GM12878 (cell line): ENCODE results near the gene NTN1. TPM values are rescaled to one million over a fixed set of nuclear protein-coding genes. Genes with fewer than 3 reads are reported as not detected.

Source experiments
- ATAC-seq: fragments of 200-7000 bp; cut with Tn5 transposase; 3 replicates; pipeline ENCODE4 v1.9.1; 2020; ENCODE audit warnings: mild to moderate bottlenecking, moderate library complexity
- BruUV-seq: library from RNA; stranded (reverse); fragments of 400-500 nt; replicated peaks from 2 replicates; lab custom pipeline; 2021; lab: Mats Ljungman, UMichigan
- CTCF ChIA-PET: fragments of 300-600 bp; sonication (Branson Sonifier 250); formaldehyde crosslinking; extraction: SDS; loops from one replicate; lab custom pipeline; 2021; ENCODE audit warnings: inconsistent platforms; lab: Yijun Ruan, JAX
- POLR2A ChIA-PET: fragments of 350-600 bp; formaldehyde crosslinking; extraction: SDS; loops from one replicate; lab custom pipeline; 2021; ENCODE audit warnings: inconsistent platforms; lab: Charles Lee
- RAD21 ChIA-PET: fragments of 300-600 bp; sonication (Branson Sonifier 250); formaldehyde crosslinking; loops from one replicate; lab custom pipeline; 2023; ENCODE audit warnings: antibody characterized with exemption; ENCODE audit not compliant: unreplicated experiment; lab: Charles Lee
- SMC1A ChIA-PET: fragments of 300-600 bp; sonication (Branson Sonifier 250); formaldehyde crosslinking; loops from one replicate; lab custom pipeline; 2023; ENCODE audit not compliant: unreplicated experiment, uncharacterized antibody; lab: Charles Lee
- DNase-seq: peaks from one replicate; pipeline ENCODE4 v3.0.0-alpha.2; 2011; ENCODE audit warnings: low read depth, low spot score
- FAIRE-seq: peaks from 3 replicates; lab custom pipeline; 2011; peaks lifted over from hg19 to GRCh38; lab: Jason Lieb, UNC
- H2AFZ ChIP-seq: 2 replicates; pipeline ENCODE4 v1.6.0; 2011; ENCODE audit warnings: low read depth, low read length, control low read depth; ENCODE audit not compliant: control insufficient read depth
- H3K27ac ChIP-seq: 2 replicates; pipeline ENCODE4 v1.5.1; 2011; ENCODE audit warnings: control low read depth; ENCODE audit not compliant: control insufficient read depth, insufficient read depth
- H3K27me3 ChIP-seq, 2 experiments: replicated peaks in 1 of 2; 2 replicates each; pipeline versions ENCODE4 v1.6.0 to v1.6.1; 2011; ENCODE audit warnings: low read length in 1 of 2; ENCODE audit not compliant: control insufficient read depth in 2 of 2, insufficient read depth in 2 of 2
- H3K36me3 ChIP-seq, 2 experiments: 2 replicates each; pipeline ENCODE4 v1.5.1; 2011; ENCODE audit warnings: low read length in 1 of 2; ENCODE audit not compliant: control insufficient read depth in 2 of 2, insufficient read depth in 2 of 2
- H3K4me1 ChIP-seq: 2 replicates; pipeline ENCODE4 v1.6.1; 2011; ENCODE audit warnings: mild to moderate bottlenecking, low read length, moderate library complexity, mixed read lengths; ENCODE audit not compliant: control insufficient read depth, insufficient read depth
- H3K4me2 ChIP-seq: 2 replicates; pipeline ENCODE4 v1.6.0; 2011; ENCODE audit warnings: control low read depth; ENCODE audit not compliant: control insufficient read depth, insufficient read depth
- H3K4me3 ChIP-seq: fragments of 200-600 bp; sonication (generic); 2 replicates; pipeline ENCODE4 v1.5.1; 2016
- H3K79me2 ChIP-seq: 2 replicates; pipeline ENCODE4 v1.6.0; 2011; ENCODE audit warnings: low read length; ENCODE audit not compliant: control insufficient read depth, insufficient read depth
- H3K9ac ChIP-seq: 2 replicates; pipeline ENCODE4 v1.8.0; 2011; ENCODE audit warnings: low read length, control low read depth, mixed read lengths; ENCODE audit not compliant: control insufficient read depth, insufficient read depth
- H3K9me3 ChIP-seq: replicated peaks from 3 replicates; pipeline ENCODE4 v1.5.1; 2011; ENCODE audit warnings: mild to moderate bottlenecking, low read length; ENCODE audit not compliant: control insufficient read depth, insufficient read depth
- H4K20me1 ChIP-seq: 2 replicates; pipeline ENCODE4 v1.6.0; 2011; ENCODE audit not compliant: control insufficient read depth, insufficient read depth
- BCL11A ChIP-seq: IDR thresholded peaks from 2 replicates; pipeline ENCODE4 v1.6.1; 2011; ENCODE audit warnings: low read depth, low read length
- E2F8 ChIP-seq: fragments of 450-650 bp; IDR thresholded peaks from 2 replicates; pipeline ENCODE4 v1.6.1; 2018; ENCODE audit warnings: mild to moderate bottlenecking, low read depth, moderate library complexity; ENCODE audit not compliant: partially characterized antibody
- EP300 ChIP-seq, 2 experiments: fragments of 150-350 bp in 1 of 2; IDR thresholded peaks; 2 replicates each; pipeline ENCODE4 v1.6.1; 2011 to 2012; ENCODE audit warnings: low read depth in 2 of 2, low read length in 2 of 2, borderline replicate concordance in 1 of 2, improper control_type of control experiment in 1 of 2, inconsistent platforms in 1 of 2; ENCODE audit not compliant: control insufficient read depth in 1 of 2
- FOS ChIP-seq: IDR thresholded peaks from 3 replicates; pipeline ENCODE4 v1.6.1; 2011; ENCODE audit warnings: borderline replicate concordance; ENCODE audit not compliant: insufficient read length; ENCODE audit errors: extremely low read depth
- NR2C1 ChIP-seq: fragments of 450-650 bp; IDR thresholded peaks from 2 replicates; pipeline ENCODE4 v1.6.1; 2017; ENCODE audit warnings: antibody characterized with exemption, mild to moderate bottlenecking, moderate library complexity
- PKNOX1 ChIP-seq: fragments of 450-650 bp; IDR thresholded peaks from 2 replicates; pipeline ENCODE4 v1.6.1; 2016; ENCODE audit warnings: mild to moderate bottlenecking
- RAD21 ChIP-seq: IDR thresholded peaks from 2 replicates; pipeline ENCODE4 v1.6.1; 2011; ENCODE audit warnings: mild to moderate bottlenecking, low read depth, low read length, moderate library complexity; ENCODE audit not compliant: insufficient read depth
- RAD51 ChIP-seq: fragments of 450-650 bp; IDR thresholded peaks from 2 replicates; pipeline ENCODE4 v1.6.1; 2016; ENCODE audit warnings: moderate library complexity, mild to moderate bottlenecking, inconsistent platforms
- RCOR1 ChIP-seq: conservative IDR thresholded peaks from 2 replicates; pipeline ENCODE4 v1.6.1; 2012; ENCODE audit warnings: low read depth, low read length, improper control_type of control experiment
- SIX5 ChIP-seq: IDR thresholded peaks from 2 replicates; pipeline ENCODE4 v1.6.1; 2011; ENCODE audit warnings: mild to moderate bottlenecking, low read depth, low read length, moderate library complexity; ENCODE audit not compliant: severe bottlenecking
- SMARCA5 ChIP-seq: fragments of 450-650 bp; IDR thresholded peaks from 2 replicates; pipeline ENCODE4 v1.6.1; 2017; ENCODE audit warnings: mild to moderate bottlenecking
- STAT1 ChIP-seq: fragments of 450-650 bp; conservative IDR thresholded peaks from 2 replicates; pipeline ENCODE4 v1.6.1; 2014; ENCODE audit warnings: antibody characterized with exemption, mild to moderate bottlenecking
- WRNIP1 ChIP-seq: IDR thresholded peaks from 2 replicates; pipeline ENCODE4 v1.6.1; 2011; ENCODE audit warnings: low read depth, low read length, improper control_type of control experiment, borderline replicate concordance
- YBX1 ChIP-seq: fragments of 450-650 bp; IDR thresholded peaks from 2 replicates; pipeline ENCODE4 v1.6.1; 2016; ENCODE audit warnings: antibody characterized with exemption
- WGBS: methylation state at CpG from one replicate; pipeline ENCODE4 v1.1.6; 2016; ENCODE audit warnings: low lambda C conversion rate; ENCODE audit not compliant: insufficient replicate concordance, insufficient coverage; ENCODE audit errors: missing lambda C conversion rate; 5-methylcytosine and 5-hydroxymethylcytosine counted together
- in situ Hi-C: fragments of 300-500 bp; cut with MboI; formaldehyde crosslinking; loops from 9 replicates; pipeline ENCODE4 v1.14.3; 2018; ENCODE audit warnings: mixed read lengths
- intact Hi-C: fragments of 100-400 bp; cut with micrococcal nuclease; formaldehyde crosslinking; loops from one replicate; pipeline ENCODE4 v1.14.2; 2022; ENCODE audit not compliant: unreplicated experiment
- polyA plus RNA-seq, 11 experiments: library from polyadenylated mRNA; depleted of rRNA in 4 of 11; unstranded in 6 of 11; stranded (reverse) in 5 of 11; fragments of >200 nt; fragmentation: Nextera tagmentation in 4 of 11; fragmentation: Illumina TruSeq in 1 of 11; extraction: Ambion mirVana in 4 of 11; extraction: Trizol in 1 of 11; gene quantifications; 1 replicate in 1 of 11; 2 replicates in 10 of 11; pipeline versions ENCODE4 v1.2.1 to v1.2.3, GENCODE V29; 2011 to 2016; ENCODE audit warnings: inconsistent platforms in 2 of 11, missing spikeins in 2 of 11, low read depth in 1 of 11
- total RNA-seq, 4 experiments: library from RNA; depleted of rRNA in 3 of 4; stranded (reverse); fragments of >200 nt in 3 of 4; fragmentation: Illumina TruSeq in 1 of 4; extraction: Trizol in 1 of 4; gene quantifications; 2 replicates each; pipeline versions ENCODE4 v1.2.1 to v1.2.3, GENCODE V29; 2013 to 2021

NTN1 gene
- total and polyA plus RNA-seq, 10 of the 15 experiments (the other 5 are each of a cell fraction or from before 2014, with no cell fraction given): 0.02 to 0.89 (median 0.35) TPM

GRCh38 chr17:9074131-9074530, 52.8 kb downstream of the NTN1 start:
- no peak overlapping the region for H2AFZ ChIP-seq
- H3K9me3 ChIP-seq: no peaks in the 10 kb centered on the region
- no peak overlapping the region for H3K4me3 ChIP-seq
- no peak for FAIRE-seq
- intact Hi-C loops (no loop called here), in situ Hi-C loops (no loop called here)
- H3K9ac ChIP-seq: no peak overlapping the region
- ATAC-seq: no peak
- H3K27me3 ChIP-seq: peaks cover 2 to 5% of the 10 kb centered on the region in 2 experiments; a peak in 2 of 4 replicates
- no peaks in the 10 kb centered on the region for H3K79me2 ChIP-seq
- POLR2A ChIA-PET: no interaction called here
- DNase-seq: no peak
- RAD21 ChIA-PET: no interaction called here
- no peak overlapping the region for H3K4me2 ChIP-seq
- H3K36me3 ChIP-seq: no peaks in the 10 kb centered on the region
- no peaks in the 10 kb centered on the region for H4K20me1 ChIP-seq
- SMC1A ChIA-PET: no interaction called here
- CTCF ChIA-PET: interaction anchor here (1.4 kb wide), 1 partner anchor 11 kb away, joined by 5 read pairs; no protein-coding TSS in a partner anchor
- H3K4me1 ChIP-seq: no peaks in the 10 kb centered on the region
- H3K27ac ChIP-seq: no peak overlapping the region
- no peak for TF ChIP-seq RCOR1
- no peak for TF ChIP-seq WRNIP1
- no peak for TF ChIP-seq RAD51
- TF ChIP-seq PKNOX1: no peak
- no peak for TF ChIP-seq NR2C1
- no peak for TF ChIP-seq YBX1
- TF ChIP-seq RAD21: no peak
- TF ChIP-seq FOS: no peak
- TF ChIP-seq E2F8: no peak
- no peak for TF ChIP-seq SMARCA5
- TF ChIP-seq EP300 (IDR thresholded peaks at IDR 0.05; ENCODE audit: borderline replicate concordance in 1 of 2, control insufficient read depth in 1 of 2, low read depth in 2 of 2, low read length in 2 of 2): no peak
- TF ChIP-seq BCL11A: no peak
- TF ChIP-seq SIX5: no peak
- no peak for TF ChIP-seq STAT1
- no TSS peak for BruUV-seq
- 59% methylated on average over 16 of the region's 16 CpGs for WGBS
